ENCODE measurements around the gene GRM8.

GRCh38 chr7:127080576-127080975, 172.2 kb downstream of the GRM8 start:
- TF ChIP-seq, protein P1, sequence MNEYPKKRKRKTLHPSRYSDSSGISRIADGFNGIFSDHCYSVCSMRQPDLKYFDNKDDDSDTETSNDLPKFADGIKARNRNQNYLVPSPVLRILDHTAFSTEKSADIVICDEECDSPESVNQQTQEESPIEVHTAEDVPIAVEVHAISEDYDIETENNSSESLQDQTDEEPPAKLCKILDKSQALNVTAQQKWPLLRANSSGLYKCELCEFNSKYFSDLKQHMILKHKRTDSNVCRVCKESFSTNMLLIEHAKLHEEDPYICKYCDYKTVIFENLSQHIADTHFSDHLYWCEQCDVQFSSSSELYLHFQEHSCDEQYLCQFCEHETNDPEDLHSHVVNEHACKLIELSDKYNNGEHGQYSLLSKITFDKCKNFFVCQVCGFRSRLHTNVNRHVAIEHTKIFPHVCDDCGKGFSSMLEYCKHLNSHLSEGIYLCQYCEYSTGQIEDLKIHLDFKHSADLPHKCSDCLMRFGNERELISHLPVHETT (tag by site-specific recombination; IDR thresholded peaks at IDR 0.05): no peak
- TF ChIP-seq MYNN (tag by site-specific recombination; IDR thresholded peaks at IDR 0.05; ENCODE audit: borderline replicate concordance): no peak
- TF ChIP-seq ZNF274 (IDR thresholded peaks at IDR 0.05; ENCODE audit: low read length): no peak
- TF ChIP-seq ZNF274 (tag by site-specific recombination; IDR thresholded peaks at IDR 0.05; ENCODE audit: borderline replicate concordance): no peak
- no peak for TF ChIP-seq CTCF (tag by site-specific recombination; IDR thresholded peaks at IDR 0.05)
- TF ChIP-seq, protein P2, sequence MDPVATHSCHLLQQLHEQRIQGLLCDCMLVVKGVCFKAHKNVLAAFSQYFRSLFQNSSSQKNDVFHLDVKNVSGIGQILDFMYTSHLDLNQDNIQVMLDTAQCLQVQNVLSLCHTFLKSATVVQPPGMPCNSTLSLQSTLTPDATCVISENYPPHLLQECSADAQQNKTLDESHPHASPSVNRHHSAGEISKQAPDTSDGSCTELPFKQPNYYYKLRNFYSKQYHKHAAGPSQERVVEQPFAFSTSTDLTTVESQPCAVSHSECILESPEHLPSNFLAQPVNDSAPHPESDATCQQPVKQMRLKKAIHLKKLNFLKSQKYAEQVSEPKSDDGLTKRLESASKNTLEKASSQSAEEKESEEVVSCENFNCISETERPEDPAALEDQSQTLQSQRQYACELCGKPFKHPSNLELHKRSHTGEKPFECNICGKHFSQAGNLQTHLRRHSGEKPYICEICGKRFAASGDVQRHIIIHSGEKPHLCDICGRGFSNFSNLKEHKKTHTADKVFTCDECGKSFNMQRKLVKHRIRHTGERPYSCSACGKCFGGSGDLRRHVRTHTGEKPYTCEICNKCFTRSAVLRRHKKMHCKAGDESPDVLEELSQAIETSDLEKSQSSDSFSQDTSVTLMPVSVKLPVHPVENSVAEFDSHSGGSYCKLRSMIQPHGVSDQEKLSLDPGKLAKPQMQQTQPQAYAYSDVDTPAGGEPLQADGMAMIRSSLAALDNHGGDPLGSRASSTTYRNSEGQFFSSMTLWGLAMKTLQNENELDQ (tag by site-specific recombination; IDR thresholded peaks at IDR 0.05; ENCODE audit: low read depth): no peak
- no peak for TF ChIP-seq WT1 (tag by site-specific recombination; IDR thresholded peaks at IDR 0.05)
- no peak for TF ChIP-seq GLIS2 (tag by site-specific recombination; IDR thresholded peaks at IDR 0.05)
- TF ChIP-seq, protein P3, sequence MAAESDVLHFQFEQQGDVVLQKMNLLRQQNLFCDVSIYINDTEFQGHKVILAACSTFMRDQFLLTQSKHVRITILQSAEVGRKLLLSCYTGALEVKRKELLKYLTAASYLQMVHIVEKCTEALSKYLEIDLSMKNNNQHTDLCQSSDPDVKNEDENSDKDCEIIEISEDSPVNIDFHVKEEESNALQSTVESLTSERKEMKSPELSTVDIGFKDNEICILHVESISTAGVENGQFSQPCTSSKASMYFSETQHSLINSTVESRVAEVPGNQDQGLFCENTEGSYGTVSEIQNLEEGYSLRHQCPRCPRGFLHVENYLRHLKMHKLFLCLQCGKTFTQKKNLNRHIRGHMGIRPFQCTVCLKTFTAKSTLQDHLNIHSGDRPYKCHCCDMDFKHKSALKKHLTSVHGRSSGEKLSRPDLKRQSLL (tag by site-specific recombination; IDR thresholded peaks at IDR 0.05): no peak
- no peak for TF ChIP-seq ZFP37 (tag by site-specific recombination; IDR thresholded peaks at IDR 0.05)
- no peak for TF ChIP-seq SP2 (tag by site-specific recombination; IDR thresholded peaks at IDR 0.05)
- no peak for TF ChIP-seq ZNF114 (tag by site-specific recombination; IDR thresholded peaks at IDR 0.05)
- TF ChIP-seq ZBTB44 (tag by site-specific recombination; IDR thresholded peaks at IDR 0.05): no peak
- TF ChIP-seq ZNF350 (tag by site-specific recombination; IDR thresholded peaks at IDR 0.05): no peak
- no peak for TF ChIP-seq TCF7L2 (IDR thresholded peaks at IDR 0.05; ENCODE audit: borderline replicate concordance, low read depth, low read length)
